H1 (cell line): ENCODE measurements around the gene SHC3. TPM values are rescaled to one million over a fixed set of nuclear protein-coding genes. Genes with fewer than 3 reads are reported as not detected.

ENCODE experiments used
- CHD1 ChIP-seq: IDR thresholded peaks from 2 replicates; pipeline ENCODE4 v1.6.1; 2012; ENCODE audit warnings: low read depth, low read length, improper control_type of control experiment
- CTBP2 ChIP-seq: IDR thresholded peaks from 2 replicates; pipeline ENCODE4 v1.7.0; 2011; ENCODE audit warnings: borderline replicate concordance, mild to moderate bottlenecking, moderate library complexity, mixed read lengths, low read length; ENCODE audit not compliant: insufficient read depth, insufficient read length
- FOSL1 ChIP-seq: IDR thresholded peaks from 2 replicates; pipeline ENCODE4 v1.6.1; 2011; ENCODE audit warnings: mild to moderate bottlenecking, low read depth, low read length, moderate library complexity; ENCODE audit not compliant: insufficient read depth
- GABPA ChIP-seq: IDR thresholded peaks from 2 replicates; pipeline ENCODE4 v1.6.1; 2011; ENCODE audit warnings: mild to moderate bottlenecking, low read length, moderate library complexity, borderline replicate concordance; ENCODE audit not compliant: insufficient read depth
- JUND ChIP-seq: IDR thresholded peaks from 2 replicates; pipeline ENCODE4 v1.6.1; 2011; ENCODE audit warnings: mild to moderate bottlenecking, improper control_type of control experiment, low read length
- RXRA ChIP-seq: IDR thresholded peaks from 2 replicates; pipeline ENCODE4 v1.6.1; 2011; ENCODE audit warnings: low read depth, mild to moderate bottlenecking, low read length, moderate library complexity; ENCODE audit not compliant: insufficient read depth
- SAP30 ChIP-seq: fragments of 300-600 bp; sonication (generic); IDR thresholded peaks from 2 replicates; pipeline ENCODE4 v1.7.1; 2012; ENCODE audit warnings: low read length, moderate library complexity, mild to moderate bottlenecking, inconsistent platforms; ENCODE audit not compliant: insufficient read depth, insufficient replicate concordance
- SIN3A ChIP-seq, 2 experiments: IDR thresholded peaks in 1 of 2; conservative IDR thresholded peaks in 1 of 2; 2 replicates each; pipeline ENCODE4 v1.6.1; 2011 to 2012; ENCODE audit warnings: low read length in 2 of 2, improper control_type of control experiment in 1 of 2, low read depth in 1 of 2, mild to moderate bottlenecking in 1 of 2
- polyA plus RNA-seq, 7 experiments: library from polyadenylated mRNA; depleted of rRNA in 3 of 7; stranded (reverse) in 5 of 7; unstranded in 2 of 7; fragments of >200 nt in 5 of 7; fragments of 200-250 nt in 2 of 7; gene quantifications; 1 replicate in 5 of 7; 2 replicates in 1 of 7; 4 replicates in 1 of 7; pipeline versions ENCODE4 v1.2.1 to v1.2.3, GENCODE V29; 2011 to 2013; ENCODE audit warnings: missing spikeins in 2 of 7, mixed read lengths in 2 of 7
- total RNA-seq: library from RNA; stranded (reverse); fragmentation: NEBNext Ultra II Directional; extraction: Animal tissue kit (Norgen Biotek cat#: 25700); gene quantifications from 2 replicates; pipeline ENCODE4 v1.2.1, GENCODE V29; 2021
- TF ChIP-seq, protein P1 (sequence below): fragments of 300-600 bp; sonication (generic); IDR thresholded peaks from 2 replicates; pipeline ENCODE4 v1.7.1; 2012; ENCODE audit warnings: low read length, moderate library complexity, mild to moderate bottlenecking, inconsistent platforms; ENCODE audit not compliant: insufficient replicate concordance
- TF ChIP-seq, protein P2 (sequence below): IDR thresholded peaks from 2 replicates; pipeline ENCODE4 v1.6.1; 2011; ENCODE audit warnings: low read depth, mild to moderate bottlenecking, low read length; ENCODE audit not compliant: insufficient read depth

The SHC3 gene
- total and polyA plus RNA-seq, 2 of the 8 experiments (the other 6 are each of a cell fraction or from before 2014, with no cell fraction given): 1.4 to 7.1 TPM

DNA sequence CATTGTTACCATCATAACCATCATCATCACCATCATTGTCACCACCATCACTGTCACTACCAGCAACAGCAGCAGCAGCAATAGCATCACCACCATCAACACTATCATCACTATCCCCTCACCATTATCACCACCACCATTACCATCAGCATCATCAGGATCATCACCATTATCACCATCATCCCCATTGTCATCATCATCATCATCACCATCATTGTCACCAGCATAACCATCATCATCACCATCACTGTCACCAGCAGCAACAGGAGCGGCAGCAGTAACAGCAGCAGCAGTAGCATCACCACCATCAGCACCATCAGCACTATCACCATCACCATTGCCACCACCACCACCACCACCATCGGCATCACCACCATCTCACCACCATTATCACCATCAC, 139.0 kb downstream of the SHC3 start (continued):
- TF ChIP-seq, protein P1, sequence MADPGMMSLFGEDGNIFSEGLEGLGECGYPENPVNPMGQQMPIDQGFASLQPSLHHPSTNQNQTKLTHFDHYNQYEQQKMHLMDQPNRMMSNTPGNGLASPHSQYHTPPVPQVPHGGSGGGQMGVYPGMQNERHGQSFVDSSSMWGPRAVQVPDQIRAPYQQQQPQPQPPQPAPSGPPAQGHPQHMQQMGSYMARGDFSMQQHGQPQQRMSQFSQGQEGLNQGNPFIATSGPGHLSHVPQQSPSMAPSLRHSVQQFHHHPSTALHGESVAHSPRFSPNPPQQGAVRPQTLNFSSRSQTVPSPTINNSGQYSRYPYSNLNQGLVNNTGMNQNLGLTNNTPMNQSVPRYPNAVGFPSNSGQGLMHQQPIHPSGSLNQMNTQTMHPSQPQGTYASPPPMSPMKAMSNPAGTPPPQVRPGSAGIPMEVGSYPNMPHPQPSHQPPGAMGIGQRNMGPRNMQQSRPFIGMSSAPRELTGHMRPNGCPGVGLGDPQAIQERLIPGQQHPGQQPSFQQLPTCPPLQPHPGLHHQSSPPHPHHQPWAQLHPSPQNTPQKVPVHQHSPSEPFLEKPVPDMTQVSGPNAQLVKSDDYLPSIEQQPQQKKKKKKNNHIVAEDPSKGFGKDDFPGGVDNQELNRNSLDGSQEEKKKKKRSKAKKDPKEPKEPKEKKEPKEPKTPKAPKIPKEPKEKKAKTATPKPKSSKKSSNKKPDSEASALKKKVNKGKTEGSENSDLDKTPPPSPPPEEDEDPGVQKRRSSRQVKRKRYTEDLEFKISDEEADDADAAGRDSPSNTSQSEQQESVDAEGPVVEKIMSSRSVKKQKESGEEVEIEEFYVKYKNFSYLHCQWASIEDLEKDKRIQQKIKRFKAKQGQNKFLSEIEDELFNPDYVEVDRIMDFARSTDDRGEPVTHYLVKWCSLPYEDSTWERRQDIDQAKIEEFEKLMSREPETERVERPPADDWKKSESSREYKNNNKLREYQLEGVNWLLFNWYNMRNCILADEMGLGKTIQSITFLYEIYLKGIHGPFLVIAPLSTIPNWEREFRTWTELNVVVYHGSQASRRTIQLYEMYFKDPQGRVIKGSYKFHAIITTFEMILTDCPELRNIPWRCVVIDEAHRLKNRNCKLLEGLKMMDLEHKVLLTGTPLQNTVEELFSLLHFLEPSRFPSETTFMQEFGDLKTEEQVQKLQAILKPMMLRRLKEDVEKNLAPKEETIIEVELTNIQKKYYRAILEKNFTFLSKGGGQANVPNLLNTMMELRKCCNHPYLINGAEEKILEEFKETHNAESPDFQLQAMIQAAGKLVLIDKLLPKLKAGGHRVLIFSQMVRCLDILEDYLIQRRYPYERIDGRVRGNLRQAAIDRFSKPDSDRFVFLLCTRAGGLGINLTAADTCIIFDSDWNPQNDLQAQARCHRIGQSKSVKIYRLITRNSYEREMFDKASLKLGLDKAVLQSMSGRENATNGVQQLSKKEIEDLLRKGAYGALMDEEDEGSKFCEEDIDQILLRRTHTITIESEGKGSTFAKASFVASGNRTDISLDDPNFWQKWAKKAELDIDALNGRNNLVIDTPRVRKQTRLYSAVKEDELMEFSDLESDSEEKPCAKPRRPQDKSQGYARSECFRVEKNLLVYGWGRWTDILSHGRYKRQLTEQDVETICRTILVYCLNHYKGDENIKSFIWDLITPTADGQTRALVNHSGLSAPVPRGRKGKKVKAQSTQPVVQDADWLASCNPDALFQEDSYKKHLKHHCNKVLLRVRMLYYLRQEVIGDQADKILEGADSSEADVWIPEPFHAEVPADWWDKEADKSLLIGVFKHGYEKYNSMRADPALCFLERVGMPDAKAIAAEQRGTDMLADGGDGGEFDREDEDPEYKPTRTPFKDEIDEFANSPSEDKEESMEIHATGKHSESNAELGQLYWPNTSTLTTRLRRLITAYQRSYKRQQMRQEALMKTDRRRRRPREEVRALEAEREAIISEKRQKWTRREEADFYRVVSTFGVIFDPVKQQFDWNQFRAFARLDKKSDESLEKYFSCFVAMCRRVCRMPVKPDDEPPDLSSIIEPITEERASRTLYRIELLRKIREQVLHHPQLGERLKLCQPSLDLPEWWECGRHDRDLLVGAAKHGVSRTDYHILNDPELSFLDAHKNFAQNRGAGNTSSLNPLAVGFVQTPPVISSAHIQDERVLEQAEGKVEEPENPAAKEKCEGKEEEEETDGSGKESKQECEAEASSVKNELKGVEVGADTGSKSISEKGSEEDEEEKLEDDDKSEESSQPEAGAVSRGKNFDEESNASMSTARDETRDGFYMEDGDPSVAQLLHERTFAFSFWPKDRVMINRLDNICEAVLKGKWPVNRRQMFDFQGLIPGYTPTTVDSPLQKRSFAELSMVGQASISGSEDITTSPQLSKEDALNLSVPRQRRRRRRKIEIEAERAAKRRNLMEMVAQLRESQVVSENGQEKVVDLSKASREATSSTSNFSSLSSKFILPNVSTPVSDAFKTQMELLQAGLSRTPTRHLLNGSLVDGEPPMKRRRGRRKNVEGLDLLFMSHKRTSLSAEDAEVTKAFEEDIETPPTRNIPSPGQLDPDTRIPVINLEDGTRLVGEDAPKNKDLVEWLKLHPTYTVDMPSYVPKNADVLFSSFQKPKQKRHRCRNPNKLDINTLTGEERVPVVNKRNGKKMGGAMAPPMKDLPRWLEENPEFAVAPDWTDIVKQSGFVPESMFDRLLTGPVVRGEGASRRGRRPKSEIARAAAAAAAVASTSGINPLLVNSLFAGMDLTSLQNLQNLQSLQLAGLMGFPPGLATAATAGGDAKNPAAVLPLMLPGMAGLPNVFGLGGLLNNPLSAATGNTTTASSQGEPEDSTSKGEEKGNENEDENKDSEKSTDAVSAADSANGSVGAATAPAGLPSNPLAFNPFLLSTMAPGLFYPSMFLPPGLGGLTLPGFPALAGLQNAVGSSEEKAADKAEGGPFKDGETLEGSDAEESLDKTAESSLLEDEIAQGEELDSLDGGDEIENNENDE: no peak
- TF ChIP-seq RXRA: no peak
- no peak for TF ChIP-seq CHD1
- TF ChIP-seq GABPA: no peak
- no peak for TF ChIP-seq JUND
- TF ChIP-seq FOSL1: no peak
- TF ChIP-seq, protein P2, sequence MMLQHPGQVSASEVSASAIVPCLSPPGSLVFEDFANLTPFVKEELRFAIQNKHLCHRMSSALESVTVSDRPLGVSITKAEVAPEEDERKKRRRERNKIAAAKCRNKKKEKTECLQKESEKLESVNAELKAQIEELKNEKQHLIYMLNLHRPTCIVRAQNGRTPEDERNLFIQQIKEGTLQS: no peak
- no peak for TF ChIP-seq SAP30
- TF ChIP-seq SIN3A (conservative IDR thresholded peaks at IDR 0.05 in 1 of 2, IDR thresholded peaks at IDR 0.05 in 1 of 2; ENCODE audit: low read depth in 1 of 2, low read length in 2 of 2): no peak
- no peak for TF ChIP-seq CTBP2
